Activated gamma-delta T cell treated with Interleukin-2 at 50 U/mL for 16 hours (primary cell): Measurements from ENCODE around the gene HOXC9.
A peak's percentile ranks its signal among the peaks of the same experiment; 100 is the strongest.
"Not testable (repeated sequence)": the region's sequence is repeated elsewhere in the genome, so short reads cannot be mapped to it uniquely, and the experiment has no call there.

Source experiments
- DNase-seq: peaks from one replicate; pipeline ENCODE4 v3.0.0-alpha.2; 2020

Gene HOXC9

DNA sequence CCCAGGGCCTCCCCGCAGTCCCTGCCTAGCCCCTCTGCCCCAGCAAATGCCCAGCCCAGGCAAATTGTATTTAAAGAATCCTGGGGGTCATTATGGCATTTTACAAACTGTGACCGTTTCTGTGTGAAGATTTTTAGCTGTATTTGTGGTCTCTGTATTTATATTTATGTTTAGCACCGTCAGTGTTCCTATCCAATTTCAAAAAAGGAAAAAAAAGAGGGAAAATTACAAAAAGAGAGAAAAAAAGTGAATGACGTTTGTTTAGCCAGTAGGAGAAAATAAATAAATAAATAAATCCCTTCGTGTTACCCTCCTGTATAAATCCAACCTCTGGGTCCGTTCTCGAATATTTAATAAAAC lies 30.5 kb downstream of the HOXC9 start:
- no peak for DNase-seq

DNA sequence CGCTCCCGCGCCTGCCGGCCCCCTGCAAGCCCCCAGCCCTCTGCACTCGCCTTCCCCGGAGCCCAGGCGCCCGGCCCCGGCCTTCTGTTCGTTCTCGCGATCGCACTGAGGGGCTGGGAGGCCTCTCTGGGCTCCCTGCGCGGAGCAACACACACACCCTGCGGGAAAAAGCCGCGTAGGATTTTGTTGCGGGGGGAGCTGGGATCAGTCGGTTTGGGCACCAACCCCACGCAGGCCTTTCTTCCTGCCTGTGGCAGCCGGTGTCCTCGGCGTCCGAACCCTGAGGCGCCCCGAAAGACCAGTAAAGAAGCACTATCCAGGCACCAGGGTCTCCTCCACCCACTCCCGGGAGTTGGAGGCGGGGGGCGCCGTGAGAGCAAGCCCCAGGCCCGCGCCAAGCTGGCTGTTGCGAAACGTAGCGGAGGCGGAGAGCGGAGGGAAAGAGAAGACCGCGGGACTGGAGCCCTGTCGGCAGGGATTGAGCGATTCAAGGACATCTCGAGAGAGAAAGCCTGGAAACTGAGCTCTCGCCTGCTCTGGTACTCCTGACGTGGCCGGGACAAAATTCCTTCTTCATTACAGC lies 31.0 kb downstream of the HOXC9 start:
- no peak for DNase-seq

DNA sequence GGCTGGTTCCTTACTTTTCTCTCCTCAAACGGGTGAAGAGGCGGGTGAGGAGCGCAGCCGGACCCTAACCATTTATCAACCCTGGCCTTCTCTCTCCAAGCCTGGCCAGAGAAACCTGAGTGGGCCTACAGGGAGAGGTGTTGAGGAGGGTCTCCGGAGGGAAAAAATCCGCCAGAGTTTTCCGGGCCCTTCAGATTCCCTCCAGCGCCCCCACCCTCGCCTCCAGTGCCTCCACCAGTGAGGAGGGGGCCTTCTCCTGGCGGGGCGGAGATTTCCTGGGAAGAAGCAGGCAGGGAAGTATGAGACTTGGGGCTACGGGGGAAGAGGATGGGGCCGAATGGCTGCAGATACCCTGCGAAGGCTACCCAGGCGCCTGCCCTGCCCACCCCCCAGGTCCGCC lies 31.5 kb downstream of the HOXC9 start:
- no peak for DNase-seq

DNA sequence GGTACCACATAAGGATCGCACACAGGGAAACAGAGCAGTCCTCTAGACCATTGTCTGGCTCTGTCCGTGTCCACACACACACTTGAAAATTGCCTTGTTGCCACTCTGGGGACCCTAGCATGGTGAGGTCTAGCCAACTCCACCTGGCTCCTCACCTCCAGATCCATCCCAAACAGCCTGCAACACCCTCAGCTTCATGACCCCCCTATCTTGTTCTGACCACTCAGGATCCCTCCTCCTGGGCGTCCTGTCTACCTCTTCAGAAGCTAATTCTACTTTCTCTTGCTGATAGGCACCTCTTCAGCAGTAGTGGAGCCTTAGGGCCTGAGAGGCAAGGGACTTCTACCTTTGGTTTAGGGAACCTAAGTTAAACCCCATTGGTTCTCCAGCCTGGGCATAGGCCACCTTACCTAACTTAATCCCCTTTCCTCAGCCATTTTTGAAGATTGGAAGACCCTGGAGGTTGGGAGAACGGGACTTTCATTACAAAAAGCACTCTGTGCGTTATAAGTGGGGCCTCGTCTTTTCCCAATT lies 32.2 kb downstream of the HOXC9 start:
- no peak for DNase-seq

DNA sequence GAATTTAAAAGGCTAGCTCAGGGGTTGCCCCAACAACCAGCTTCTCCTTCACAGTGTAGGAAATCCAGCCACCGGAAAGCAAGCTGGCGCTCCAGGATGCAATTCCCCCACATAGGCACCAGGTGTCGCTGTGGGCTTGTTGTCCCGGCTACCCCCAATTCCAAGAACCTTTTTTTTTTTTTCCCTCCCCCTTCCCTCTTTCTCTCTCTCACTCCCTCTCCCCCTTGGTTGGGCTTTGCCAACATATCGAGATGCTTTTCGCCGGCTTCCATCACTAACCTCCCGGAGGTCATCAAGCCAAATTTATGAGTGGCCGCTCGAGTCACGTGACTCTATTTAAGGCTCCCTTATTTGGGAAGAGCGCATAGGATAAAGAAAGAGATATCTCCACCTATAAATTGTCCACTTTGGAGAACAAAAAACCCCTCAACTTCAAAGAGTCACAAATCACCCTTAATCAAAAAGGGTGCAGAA lies 32.7 kb downstream of the HOXC9 start, which contains the start of gene HOXC5:
HOXC5 (plus strand) TSS at position 424 of the 474 bp plus-strand sequence. CDS start 73 bp downstream, outside the sequence.
- DNase-seq = peak; percentile 57

DNA sequence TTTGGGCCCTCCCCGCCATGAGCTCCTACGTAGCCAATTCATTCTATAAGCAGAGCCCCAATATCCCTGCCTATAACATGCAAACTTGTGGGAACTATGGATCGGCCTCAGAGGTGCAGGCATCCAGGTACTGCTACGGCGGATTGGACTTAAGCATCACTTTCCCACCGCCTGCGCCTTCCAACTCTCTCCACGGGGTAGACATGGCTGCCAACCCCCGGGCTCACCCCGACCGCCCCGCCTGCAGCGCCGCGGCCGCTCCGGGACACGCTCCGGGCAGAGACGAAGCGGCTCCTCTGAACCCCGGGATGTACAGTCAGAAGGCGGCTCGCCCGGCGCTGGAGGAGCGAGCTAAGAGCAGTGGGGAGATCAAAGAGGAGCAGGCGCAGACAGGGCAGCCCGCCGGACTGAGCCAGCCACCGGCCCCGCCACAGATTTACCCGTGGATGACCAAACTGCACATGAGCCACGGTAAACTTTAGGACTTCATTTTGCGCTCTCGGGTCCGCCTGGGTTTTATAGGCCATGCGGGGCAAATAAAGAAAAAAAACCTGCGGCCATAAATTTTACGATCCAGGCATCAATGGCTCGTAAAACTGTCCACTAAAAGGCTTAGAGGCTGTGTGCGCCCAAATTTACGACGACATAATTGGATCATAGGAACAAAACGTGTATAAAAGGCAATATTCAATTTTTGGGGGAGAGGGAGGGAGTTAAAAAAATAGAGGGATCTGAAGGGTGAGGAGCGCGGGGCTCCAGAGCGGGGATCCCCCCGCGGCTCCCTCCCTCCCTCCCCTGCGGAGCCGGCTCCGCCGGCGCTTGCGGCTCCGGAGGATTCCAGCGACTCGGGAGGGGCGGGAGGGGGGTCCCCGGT lies 33.4 kb downstream of the HOXC9 start:
- no peak for DNase-seq

DNA sequence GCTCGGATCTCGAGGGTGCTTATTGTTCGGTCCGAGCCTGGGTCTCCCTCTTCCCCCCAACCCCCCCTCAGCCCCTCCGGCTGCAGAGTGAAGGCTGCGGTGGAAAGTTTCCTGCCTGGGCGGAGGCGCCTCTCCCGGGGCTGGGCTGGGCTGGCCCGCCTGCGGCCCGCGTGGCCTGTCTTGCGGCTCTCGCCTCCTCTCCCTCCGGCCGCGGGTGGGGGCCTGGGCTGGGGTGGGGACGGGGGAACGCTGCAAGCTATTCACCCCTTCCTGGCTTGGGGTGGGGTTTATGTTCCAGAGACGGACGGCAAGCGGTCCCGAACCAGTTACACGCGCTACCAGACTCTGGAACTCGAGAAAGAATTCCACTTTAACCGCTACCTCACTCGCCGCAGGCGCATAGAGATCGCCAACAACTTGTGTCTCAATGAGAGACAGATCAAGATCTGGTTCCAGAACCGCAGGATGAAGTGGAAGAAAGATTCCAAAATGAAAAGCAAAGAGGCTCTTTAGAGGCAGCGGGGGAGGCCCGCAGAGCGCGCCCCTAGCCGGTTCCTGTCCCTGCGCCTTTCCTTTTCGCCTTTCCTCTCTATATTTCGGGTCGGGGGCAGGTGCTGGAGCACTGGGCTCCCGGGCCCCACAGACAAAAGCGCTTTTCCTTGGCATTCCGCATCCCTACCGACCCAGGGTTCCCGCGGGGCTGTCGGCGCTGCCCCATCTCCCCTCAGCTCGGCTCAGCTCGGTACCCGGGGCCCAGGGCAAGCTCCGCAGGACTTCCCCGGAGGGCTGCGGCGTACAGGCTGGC lies 34.2 kb downstream of the HOXC9 start:
- DNase-seq = no peak

DNA sequence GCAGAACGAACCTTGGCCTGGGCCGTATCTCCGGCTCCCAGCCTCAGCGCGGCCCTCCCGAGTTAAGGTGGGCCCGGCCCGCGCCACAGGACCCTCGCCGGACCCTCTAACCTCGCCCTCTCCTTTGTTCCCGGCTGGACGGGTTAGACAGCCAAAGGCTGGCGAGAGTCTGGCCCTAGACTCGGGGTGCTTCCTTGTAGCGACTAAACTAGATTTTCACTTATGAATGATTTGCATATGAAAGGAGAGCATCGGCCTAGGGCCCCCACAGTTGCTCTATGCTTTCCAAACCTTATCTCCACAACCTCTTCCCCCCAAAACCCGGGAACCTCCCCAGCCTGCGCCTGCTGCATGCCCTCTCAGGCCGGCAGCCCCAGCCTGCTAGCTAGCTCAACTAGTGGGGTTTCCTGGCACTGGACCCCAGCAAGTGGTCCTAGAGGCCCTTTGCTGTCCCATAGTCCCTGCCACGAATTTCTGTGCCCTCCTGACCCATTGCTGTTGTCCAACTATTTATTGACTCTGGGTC lies 34.9 kb downstream of the HOXC9 start:
- DNase-seq = no peak

DNA sequence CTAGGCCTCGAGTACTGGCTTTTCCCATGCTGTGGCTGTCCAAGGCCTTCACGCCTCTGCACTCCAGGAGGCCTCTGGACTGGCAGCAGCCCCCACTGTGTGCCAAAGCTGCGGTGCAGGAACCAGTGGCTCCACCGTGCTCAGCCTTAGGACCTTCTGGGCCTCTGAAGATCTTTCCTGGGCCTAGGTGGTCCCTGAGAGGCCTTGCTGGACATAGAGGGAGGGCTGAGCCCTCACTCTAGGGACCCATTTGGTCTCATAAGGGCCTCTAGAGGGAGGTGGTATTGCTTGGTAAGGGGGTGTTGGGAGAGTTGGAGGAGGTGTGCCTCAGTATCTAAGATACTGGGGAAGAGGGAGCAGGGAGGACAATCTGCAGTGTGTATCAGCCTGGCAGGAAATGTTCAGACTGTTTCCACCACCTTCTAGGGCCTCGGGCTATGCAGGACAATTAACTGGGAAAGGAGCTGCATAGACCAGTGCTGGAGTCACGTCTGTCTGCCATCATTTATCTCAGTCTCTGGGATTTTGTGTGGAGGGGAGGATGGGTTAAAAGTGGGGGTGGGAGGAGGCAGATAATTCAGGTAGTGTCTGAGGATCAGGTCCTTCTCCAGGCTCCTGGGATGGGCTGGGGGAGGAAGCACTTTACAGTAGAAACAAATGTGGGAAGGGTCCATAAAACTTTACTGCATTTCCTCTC lies 35.8 kb downstream of the HOXC9 start:
- no peak for DNase-seq

DNA sequence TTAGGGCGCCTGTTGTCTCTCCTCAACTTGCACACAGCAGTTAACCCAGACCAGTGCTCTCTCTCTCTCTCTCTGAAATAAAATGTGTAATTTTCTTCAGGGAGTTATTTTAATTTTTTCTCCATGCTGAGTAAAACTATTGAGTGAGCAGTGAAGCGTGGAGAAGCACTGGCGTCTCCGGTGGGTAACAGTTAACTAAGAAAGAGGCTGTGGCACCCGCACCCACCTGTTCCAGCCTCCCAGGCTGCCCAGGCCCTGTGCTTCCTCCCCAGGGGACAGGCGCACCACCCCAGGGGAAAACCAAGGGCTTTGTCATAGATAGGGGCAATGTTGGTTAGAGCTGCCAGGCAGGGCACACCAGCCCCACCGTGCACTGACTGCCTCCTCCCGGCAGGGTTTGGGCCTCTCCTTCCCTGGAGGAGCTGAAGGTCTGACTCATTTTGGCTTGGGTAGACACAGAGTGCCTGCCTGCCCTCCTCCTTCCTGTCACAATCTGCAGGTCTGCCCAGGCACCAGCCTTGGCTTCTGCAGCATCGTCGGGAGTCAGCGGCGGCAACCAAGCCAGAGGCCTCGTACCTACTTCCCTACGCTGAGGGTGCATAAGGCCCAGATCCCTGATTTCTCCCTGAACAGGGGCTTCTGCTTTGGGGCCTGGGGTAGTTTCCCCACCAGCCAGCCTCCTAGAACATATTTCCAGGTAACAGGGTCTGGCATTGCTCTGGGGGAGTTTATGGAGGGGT lies 36.8 kb downstream of the HOXC9 start:
- DNase-seq = no peak

DNA sequence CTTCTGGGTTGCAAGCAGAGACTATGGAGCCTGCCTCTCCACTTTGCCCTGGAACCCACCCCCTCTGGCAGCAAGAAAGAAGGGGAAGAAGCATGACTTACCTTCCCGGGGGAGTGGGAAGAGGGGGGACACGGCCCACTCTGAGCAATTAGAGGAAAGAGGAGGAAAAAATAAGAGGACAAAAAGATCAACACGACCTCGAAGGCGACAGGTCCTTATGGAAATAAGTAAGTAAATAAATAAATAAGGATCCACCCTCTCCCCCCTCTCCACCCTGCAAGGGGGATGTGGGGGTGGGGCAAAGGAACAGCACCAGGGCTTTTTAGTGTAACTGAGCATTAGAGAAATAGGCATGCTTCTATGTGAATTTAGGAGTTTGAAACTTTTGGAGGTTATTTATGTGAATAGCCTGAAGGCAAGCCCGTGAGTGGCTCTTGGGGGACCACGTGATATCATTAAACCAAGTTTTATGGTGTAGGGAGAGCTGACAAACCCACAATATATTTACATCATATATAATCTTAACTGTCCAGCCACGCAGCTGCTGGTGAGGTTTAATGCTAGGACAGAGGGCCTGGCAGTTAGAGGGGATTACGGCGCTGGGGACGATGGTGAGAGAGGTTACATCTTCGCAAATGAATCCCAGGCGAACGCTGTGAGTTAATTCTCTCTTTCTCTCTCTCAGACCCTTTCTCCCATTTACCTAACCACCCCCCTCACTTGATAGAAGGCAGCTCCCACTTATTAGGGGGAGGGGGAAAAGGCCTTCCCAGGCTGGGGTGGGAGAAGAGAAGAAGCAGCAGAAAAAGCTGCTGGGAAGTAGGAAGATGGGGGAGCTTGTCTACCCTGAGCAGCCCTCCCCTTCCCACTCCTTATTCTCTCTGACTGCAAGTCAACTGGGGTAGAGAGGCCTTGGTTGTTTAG lies 37.7 kb downstream of the HOXC9 start:
- DNase-seq = no peak

DNA sequence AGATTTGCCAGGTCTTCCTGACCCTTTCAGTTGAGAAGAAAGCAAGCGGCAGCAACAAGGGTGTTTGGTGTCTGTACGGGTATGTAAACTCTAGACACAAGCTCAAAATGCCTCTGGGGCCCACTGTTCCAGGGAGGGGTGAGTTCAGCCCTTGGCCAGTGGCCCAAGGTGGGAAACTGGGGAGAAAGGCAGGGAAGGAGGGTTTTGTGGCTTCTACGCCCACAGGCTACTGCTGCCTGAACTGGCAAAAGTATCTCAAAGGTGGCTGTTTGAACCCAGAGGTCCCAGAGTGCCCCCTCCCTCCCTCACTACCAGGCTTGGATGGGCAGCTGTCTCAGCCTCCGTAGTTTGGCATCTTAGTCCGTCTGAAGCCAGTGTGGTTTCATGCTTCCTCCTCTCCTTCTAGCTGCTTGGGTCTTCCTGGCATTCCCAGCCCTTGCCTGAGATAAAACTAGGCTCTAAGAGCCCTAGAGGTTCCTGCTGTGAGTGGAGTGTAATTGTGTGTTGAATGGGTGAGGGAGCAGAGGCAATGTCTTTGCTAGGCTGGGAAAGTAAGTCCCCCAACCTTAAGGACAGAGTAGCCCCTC lies 38.4 kb downstream of the HOXC9 start:
- no peak for DNase-seq

DNA sequence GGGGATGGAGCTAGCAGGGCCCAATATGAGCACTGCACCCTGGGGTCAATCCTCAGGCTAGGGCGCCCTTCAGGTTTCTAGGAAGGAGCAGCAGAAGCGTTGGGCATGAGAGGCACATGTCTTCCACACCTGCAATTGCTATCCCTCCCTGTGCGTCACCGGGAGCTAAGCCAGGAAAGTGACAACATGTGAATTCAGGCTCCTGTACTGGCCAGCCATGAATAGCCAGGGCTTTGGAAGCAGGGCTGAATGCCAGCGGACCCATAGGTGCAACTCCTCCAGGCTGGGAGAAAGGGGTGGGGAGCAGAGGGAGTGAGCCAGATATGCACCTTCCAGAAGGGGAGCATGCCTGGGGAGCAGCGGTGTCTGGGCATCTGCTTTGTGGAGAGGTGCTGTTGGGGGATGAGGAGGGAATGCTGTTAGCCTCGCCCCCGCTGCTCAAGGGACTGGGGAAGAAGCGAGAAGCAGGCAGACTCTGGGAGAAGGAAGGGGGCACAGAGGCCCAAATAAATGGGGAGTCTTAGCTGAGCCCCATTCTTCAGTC lies 39.0 kb downstream of the HOXC9 start:
- no peak for DNase-seq

DNA sequence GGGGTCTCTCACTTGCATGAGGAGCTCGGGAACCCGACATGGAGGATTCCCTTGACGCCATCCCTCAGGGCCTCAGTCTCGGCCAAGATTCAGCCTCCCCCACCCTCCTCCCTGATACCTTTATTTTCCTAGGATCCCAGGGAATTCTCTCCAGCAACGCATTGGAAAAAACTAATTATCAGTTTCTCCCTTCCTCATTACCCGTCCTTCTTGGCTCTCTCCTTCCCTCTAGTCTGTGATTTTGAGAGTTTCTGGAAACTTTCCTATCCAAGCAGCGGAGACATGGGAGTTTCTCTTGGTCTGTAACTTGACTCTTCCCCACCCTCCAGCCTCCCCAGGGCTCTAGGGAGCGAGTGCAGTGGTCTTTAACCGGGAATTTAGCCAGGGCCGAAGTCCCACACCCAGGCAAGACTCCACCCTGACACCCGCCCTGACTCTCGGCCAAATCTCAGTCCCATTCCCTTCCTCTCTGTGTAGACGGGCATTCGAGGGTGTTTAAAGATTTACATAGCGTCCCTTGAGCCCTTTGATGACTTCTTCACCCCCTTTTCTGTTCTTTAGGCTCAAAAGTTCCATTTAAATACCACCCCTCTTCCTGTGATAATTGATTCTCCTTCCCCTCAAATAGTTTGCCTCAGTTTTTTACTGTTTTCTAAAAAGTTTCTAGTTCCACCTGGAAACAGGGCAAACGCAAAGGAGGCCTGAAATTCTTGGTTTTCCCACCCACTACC lies 39.6 kb downstream of the HOXC9 start:
- no peak for DNase-seq

DNA sequence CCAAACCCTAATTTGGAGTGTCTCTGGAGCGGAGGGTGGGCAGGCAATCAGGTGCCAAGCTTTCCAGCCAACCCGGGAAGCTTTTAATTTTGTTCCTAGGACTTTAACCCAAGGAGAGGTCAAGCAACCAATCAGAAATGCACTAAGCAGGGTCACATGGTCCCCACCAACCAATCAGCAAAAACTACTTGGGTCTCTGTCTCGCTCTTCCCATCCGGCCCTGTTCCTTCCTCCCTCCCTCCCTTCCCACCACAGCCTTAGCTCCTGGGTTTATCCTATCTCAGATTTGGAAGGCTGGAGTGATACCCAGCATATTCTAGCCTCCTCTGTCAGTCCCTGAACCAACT lies 40.2 kb downstream of the HOXC9 start:
- no peak for DNase-seq

DNA sequence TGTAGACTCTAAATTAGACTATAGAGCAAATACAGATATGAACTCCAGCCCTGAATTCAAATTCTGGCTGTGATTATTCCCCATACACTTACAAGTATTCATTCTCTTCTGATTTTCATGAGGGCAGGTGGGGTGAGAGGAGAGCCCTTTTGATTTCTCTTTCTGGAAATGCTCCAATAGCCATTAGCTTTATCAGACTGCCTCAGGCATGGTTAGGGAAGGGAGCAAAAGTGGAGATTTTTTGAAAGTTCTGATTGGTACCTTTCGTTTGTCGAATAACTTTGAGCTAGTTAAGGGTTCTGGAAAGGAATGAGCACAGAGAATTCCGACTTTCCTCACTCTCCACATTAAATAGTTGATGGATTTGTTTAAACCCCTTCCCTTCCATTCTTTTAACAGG lies 40.7 kb downstream of the HOXC9 start:
- DNase-seq = no peak

DNA sequence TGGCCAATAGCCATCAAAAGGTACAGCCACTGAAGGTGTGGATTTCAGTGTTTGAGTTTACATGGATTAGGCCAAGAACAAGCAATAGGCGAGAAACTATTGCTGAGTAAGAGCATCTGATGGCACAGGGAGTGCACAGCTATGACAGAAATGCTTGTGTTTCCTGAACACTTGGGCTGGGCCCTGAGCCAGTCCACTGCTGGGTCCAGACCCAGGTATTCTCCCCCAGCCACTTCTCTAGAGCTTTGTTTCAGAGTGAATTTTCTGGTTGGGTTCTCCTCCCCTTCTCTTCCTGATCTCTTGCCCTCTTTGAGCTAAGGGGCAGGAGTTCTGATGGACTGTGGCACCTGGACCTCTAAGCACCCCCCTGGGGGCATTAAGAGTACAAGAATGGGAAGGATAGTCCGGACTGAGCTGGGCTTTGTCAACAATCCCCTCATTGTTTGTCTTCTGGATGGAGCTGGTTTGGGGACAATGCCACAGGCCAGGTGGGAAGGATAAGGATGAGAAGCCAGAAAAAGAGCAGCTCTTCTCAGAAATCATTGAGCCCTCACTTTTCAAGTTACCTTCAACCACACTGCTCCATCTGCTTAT lies 41.2 kb downstream of the HOXC9 start:
- no peak for DNase-seq

DNA sequence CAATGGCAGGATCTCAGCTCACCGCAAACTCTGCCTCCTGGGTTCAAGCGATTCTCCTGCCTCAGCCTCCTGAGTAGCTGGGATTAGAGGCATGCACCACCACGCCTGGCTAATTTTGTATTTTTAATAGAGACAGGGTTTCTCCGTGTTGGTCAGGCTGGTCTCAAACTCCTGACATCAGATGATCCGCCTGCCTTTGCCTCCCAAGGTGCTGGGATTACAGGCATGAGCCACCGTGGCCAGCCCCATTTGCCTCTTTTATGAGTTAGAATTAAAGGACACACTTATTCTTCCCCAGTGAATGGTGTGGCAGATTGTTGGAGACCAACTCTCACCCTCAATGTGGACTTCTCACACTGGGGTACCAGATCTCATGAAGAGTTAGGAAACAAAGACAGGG lies 42.1 kb downstream of the HOXC9 start:
- DNase-seq = not testable (repeated sequence)
